GM23338 (cell line): ENCODE measurements around the gene ADH6.

Experiments used
- CREB1 ChIP-seq: fragments of 250-450 bp; sonication (Bioruptor Pico); IDR thresholded peaks from 2 replicates; pipeline ENCODE4 v1.5.0; 2020; ENCODE audit warnings: low read depth, mild to moderate bottlenecking, moderate library complexity
- CTCF ChIP-seq, 2 experiments: fragments of 200-600 bp in 1 of 2; sonication (generic) in 1 of 2; conservative IDR thresholded peaks; 2 replicates each; pipeline versions ENCODE4 v1.5.1 to v1.6.1; 2016 to 2017; ENCODE audit warnings: antibody characterized with exemption in 2 of 2, low read depth in 2 of 2, mild to moderate bottlenecking in 2 of 2, moderate library complexity in 1 of 2
- ETS1 ChIP-seq: IDR thresholded peaks from 2 replicates; pipeline ENCODE4 v1.6.1; 2016; ENCODE audit warnings: antibody characterized with exemption
- EZH2 ChIP-seq: fragments of 200-600 bp; sonication (generic); IDR thresholded peaks from one replicate; pipeline ENCODE4 v1.8.0; 2017; ENCODE audit warnings: antibody characterized with exemption, mild to moderate bottlenecking, low read depth; ENCODE audit not compliant: unreplicated experiment
- EZH2phosphoT487 ChIP-seq: fragments of 200-600 bp; sonication (generic); IDR thresholded peaks from one replicate; pipeline ENCODE4 v1.8.1; 2018; ENCODE audit warnings: antibody characterized with exemption; ENCODE audit not compliant: unreplicated experiment
- JUNB ChIP-seq: IDR thresholded peaks from one replicate; pipeline ENCODE4 v1.6.1; 2016; ENCODE audit warnings: antibody characterized with exemption; ENCODE audit not compliant: unreplicated experiment
- NANOG ChIP-seq: IDR thresholded peaks from 2 replicates; pipeline ENCODE4 v1.6.1; 2016; ENCODE audit warnings: antibody characterized with exemption, borderline replicate concordance
- POLR2AphosphoS5 ChIP-seq: IDR thresholded peaks from 2 replicates; pipeline ENCODE4 v1.6.1; 2016; ENCODE audit warnings: antibody characterized with exemption, low read depth
- REST ChIP-seq: IDR thresholded peaks from one replicate; pipeline ENCODE4 v1.6.1; 2018; ENCODE audit warnings: antibody characterized with exemption; ENCODE audit not compliant: unreplicated experiment
- ZNF114 ChIP-seq: fragments of 250-450 bp; sonication (Bioruptor Pico); IDR thresholded peaks from 2 replicates; pipeline ENCODE4 v1.5.0; 2020; ENCODE audit warnings: mild to moderate bottlenecking, moderate library complexity
- ZNF331 ChIP-seq: fragments of 250-450 bp; sonication (Bioruptor Pico); IDR thresholded peaks from 2 replicates; pipeline ENCODE4 v1.5.0; 2020; ENCODE audit warnings: low read depth, mild to moderate bottlenecking, moderate library complexity
- ZNF462 ChIP-seq: fragments of 250-450 bp; sonication (Bioruptor Pico); IDR thresholded peaks from 2 replicates; pipeline ENCODE4 v1.5.0; 2020; ENCODE audit warnings: mild to moderate bottlenecking, moderate library complexity

- no peak for TF ChIP-seq ZNF331
- no peak for TF ChIP-seq EZH2phosphoT487
- TF ChIP-seq CTCF (conservative IDR thresholded peaks at IDR 0.05; ENCODE audit: low read depth in 2 of 2): no peak
- no peak for TF ChIP-seq JUNB
- TF ChIP-seq REST: no peak
- no peak for TF ChIP-seq ETS1
- TF ChIP-seq EZH2: no peak
- TF ChIP-seq ZNF114 (CRISPR knock-in tag): no peak
- no peak for TF ChIP-seq POLR2AphosphoS5
- TF ChIP-seq CREB1 (CRISPR knock-in tag): no peak
- no peak for TF ChIP-seq ZNF462
- no peak for TF ChIP-seq NANOG
Observed at GRCh38 chr4:99219072-99219471, at the start of gene ADH6.
